Parathyroid adenoma (tissue), 2 donors: ENCODE results near the gene FMNL2.

Experiments used
- H2AFZ ChIP-seq: fragments of 300-600 bp; sonication (generic); one replicate; pipeline ENCODE4 v1.7.0; 2017; ENCODE audit warnings: antibody characterized with exemption, mild to moderate bottlenecking
- H3K27ac ChIP-seq: fragments of 300-600 bp; sonication (generic); one replicate; pipeline ENCODE4 v1.7.0; 2017
- H3K27me3 ChIP-seq: fragments of 300-600 bp; sonication (generic); one replicate; pipeline ENCODE4 v1.7.0; 2017; ENCODE audit warnings: low read length; ENCODE audit not compliant: control insufficient read depth, insufficient read depth
- H3K36me3 ChIP-seq: fragments of 300-600 bp; sonication (generic); one replicate; pipeline ENCODE4 v1.7.0; 2017; ENCODE audit warnings: low read length; ENCODE audit not compliant: control insufficient read depth, insufficient read depth
- H3K4me1 ChIP-seq: fragments of 300-600 bp; sonication (generic); one replicate; pipeline ENCODE4 v1.7.0; 2017; ENCODE audit warnings: control low read depth
- H3K4me2 ChIP-seq: fragments of 300-600 bp; sonication (generic); one replicate; pipeline ENCODE4 v1.7.0; 2017; ENCODE audit warnings: low read length
- H3K4me3 ChIP-seq: fragments of 300-600 bp; sonication (generic); one replicate; pipeline ENCODE4 v1.7.0; 2017; ENCODE audit warnings: low read depth, low read length
- H3K79me2 ChIP-seq: fragments of 300-600 bp; sonication (generic); one replicate; pipeline ENCODE4 v1.7.0; 2017; ENCODE audit warnings: control low read depth
- H3K9ac ChIP-seq: fragments of 300-600 bp; sonication (generic); one replicate; pipeline ENCODE4 v1.7.0; 2017; ENCODE audit warnings: mild to moderate bottlenecking
- H3K9me3 ChIP-seq: fragments of 300-600 bp; sonication (generic); one replicate; pipeline ENCODE4 v1.7.0; 2017; ENCODE audit warnings: low read length; ENCODE audit not compliant: control insufficient read depth
- CTCF ChIP-seq: fragments of 300-600 bp; sonication (generic); IDR thresholded peaks from one replicate; pipeline ENCODE4 v1.7.0; 2017; ENCODE audit warnings: antibody characterized with exemption, mild to moderate bottlenecking
- donor health status: primary hyperparathyroidism.

Gene FMNL2

GRCh38 chr2:152493417-152493816 is 158.4 kb downstream of the FMNL2 start:
- H2AFZ ChIP-seq = no peak overlapping the region
- no peak for TF ChIP-seq CTCF
- H3K9me3 ChIP-seq = no peaks in the 10 kb centered on the region
- H3K27ac ChIP-seq = no peak overlapping the region
- no peaks in the 10 kb centered on the region for H3K36me3 ChIP-seq
- peaks cover under 1% of the 10 kb centered on the region for H3K4me1 ChIP-seq
- no peak overlapping the region for H3K9ac ChIP-seq
- peaks cover 5% of the 10 kb centered on the region for H3K79me2 ChIP-seq
- no peaks in the 10 kb centered on the region for H3K27me3 ChIP-seq
- H3K4me3 ChIP-seq = no peak overlapping the region
- H3K4me2 ChIP-seq = no peak overlapping the region

DNA sequence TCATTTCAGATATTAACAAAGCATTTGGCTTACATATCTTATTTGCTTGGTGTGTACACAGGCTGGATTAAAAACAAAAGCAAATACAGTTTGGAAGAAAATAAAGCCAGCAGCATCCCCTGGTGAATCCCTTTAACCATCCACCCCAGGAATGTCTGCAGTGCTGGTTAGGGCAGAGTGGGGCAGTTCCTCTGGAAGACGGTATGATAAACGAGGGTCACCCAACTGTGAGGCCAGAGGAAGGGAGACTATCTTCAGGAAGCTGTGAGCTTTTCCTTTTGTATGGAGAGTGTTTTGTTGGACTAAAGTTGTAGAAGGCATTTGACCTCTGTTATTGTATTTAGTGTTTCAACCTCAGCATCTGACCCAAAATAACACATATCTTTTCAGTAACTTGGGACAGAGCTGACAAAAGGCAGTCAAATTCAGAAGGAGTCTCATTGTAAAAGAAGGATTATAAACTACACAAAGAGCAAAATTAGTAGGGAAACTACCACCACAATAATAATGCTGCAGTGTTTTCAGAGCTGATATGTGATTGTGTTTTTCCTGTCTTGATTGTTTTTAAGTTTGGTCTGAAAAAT is 159.1 kb downstream of the FMNL2 start:
- Histone ChIP-seq H3K4me1 (peaks cover 7% of the 10 kb centered on the region), H3K27me3 (no peaks in the 10 kb centered on the region), H3K9ac (no peak overlapping the region), H2AFZ (no peak overlapping the region), H3K27ac (no peak overlapping the region), H3K4me2 (no peak overlapping the region), H3K9me3 (no peaks in the 10 kb centered on the region), H3K79me2 (peaks cover 3% of the 10 kb centered on the region), H3K4me3 (no peak overlapping the region), H3K36me3 (no peaks in the 10 kb centered on the region)
- no peak for TF ChIP-seq CTCF

- H3K27ac ChIP-seq = no peak overlapping the region
- H3K4me1 ChIP-seq = peaks cover 20% of the 10 kb centered on the region
- no peak for TF ChIP-seq CTCF
Observed at GRCh38 chr2:152496371-152496770, 161.4 kb downstream of the FMNL2 start.

GRCh38 chr2:152497481-152498052 is 162.6 kb downstream of the FMNL2 start:
- Histone ChIP-seq H3K79me2 (peaks cover 8% of the 10 kb centered on the region), H3K4me1 (peaks cover 20% of the 10 kb centered on the region), H3K36me3 (no peaks in the 10 kb centered on the region), H3K4me3 (no peak overlapping the region), H3K27ac (no peak overlapping the region), H3K9me3 (no peaks in the 10 kb centered on the region), H3K27me3 (no peaks in the 10 kb centered on the region), H2AFZ (no peak overlapping the region), H3K4me2 (peak overlapping the region; percentile 48), H3K9ac (no peak overlapping the region)
- no peak for TF ChIP-seq CTCF

More at GRCh38 chr2:152496371-152496770, 161.4 kb downstream of the FMNL2 start:
- no peak overlapping the region for H3K4me2 ChIP-seq
- no peaks in the 10 kb centered on the region for H3K27me3 ChIP-seq
- peaks cover 3% of the 10 kb centered on the region for H3K79me2 ChIP-seq
- H3K4me3 ChIP-seq = no peak overlapping the region
- no peak overlapping the region for H3K9ac ChIP-seq
- H2AFZ ChIP-seq = no peak overlapping the region
- H3K9me3 ChIP-seq = no peaks in the 10 kb centered on the region
- H3K36me3 ChIP-seq = no peaks in the 10 kb centered on the region

DNA sequence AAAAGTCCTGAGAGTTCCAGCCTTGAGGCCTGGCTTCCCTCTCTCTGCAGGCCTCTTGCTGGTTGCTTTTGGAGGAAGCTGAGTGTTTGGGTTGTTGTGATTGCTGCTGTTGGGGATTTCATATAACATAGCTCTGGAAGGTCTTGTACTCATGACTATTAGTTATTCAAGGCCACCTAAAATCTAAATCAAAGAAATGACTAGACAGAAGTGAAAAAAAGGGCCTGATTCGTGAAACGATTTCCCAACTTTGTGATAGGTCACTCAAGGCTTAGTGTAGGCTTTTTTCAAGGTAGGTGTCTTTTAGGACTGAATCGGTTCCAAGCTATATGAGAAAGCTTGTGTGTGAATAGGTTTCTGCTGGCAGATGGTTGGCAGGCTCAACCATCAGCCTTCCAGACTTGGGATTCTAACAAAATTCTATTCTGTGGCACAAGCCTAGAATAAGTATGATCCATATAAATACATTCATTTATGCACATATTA is 164.4 kb downstream of the FMNL2 start:
- Histone ChIP-seq H3K9ac (no peak overlapping the region), H3K4me3 (peak overlapping the region; percentile 8), H3K4me1 (peaks cover 20% of the 10 kb centered on the region)

More for the DNA sequence above, 164.4 kb downstream of the FMNL2 start:
- Histone ChIP-seq H3K36me3 (no peaks in the 10 kb centered on the region), H3K9me3 (no peaks in the 10 kb centered on the region), H3K79me2 (peaks cover 15% of the 10 kb centered on the region), H3K4me2 (peak overlapping the region; percentile 51), H3K27ac (peak overlapping the region; percentile 53), H3K27me3 (no peaks in the 10 kb centered on the region), H2AFZ (peak overlapping the region; percentile 6)
- no peak for TF ChIP-seq CTCF
